ENCODE data around the gene GABRB1.

Gene GABRB1

DNA sequence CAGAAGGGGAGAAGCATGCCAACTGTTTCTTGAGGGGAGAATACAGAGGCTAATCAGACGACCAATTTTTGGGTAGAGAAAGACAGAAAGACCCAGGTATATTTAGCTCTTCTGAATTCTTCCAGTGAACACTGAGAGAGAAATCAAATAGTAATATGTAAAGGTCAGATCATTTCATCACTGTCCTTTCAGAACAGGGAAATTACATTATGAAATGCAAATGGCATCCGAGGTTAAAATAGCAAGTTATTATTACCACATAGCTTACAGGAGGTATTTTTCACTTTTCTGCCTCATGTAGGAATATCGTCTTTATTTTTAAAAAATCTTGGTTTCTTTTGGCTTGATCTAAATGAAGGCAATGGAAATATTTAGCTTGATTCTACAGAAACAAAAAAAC lies 18.0 kb downstream of the GABRB1 start:
- no peak for DNase-seq (ENCODE audit: low read depth)

GRCh38 chr4:47050761-47051725 lies 19.7 kb downstream of the GABRB1 start:
- DNase-seq (ENCODE audit: low read depth) = no peak

- DNase-seq (ENCODE audit: low read depth) = no peak
These were observed 22.1 kb downstream of the GABRB1 start for GRCh38 chr4:47053485-47053884.

DNA sequence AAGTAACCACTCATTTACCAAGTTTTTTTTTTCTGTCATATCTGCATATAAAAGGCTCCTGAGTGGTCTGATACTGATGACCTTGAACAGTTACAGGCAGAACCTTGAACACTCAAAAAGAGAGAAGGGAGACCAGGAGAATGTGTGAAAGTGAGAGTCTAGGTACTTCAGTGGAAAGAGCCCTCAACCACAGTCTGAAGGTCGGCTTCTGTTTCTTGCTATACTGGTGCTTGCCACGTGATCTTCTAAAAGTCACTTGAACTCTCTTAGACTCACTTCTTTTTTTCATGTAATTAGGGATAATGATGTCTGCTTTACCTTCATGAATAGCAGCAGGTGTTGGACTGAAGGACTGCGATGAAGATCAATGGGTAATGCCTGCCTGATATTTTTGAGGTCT lies 22.8 kb downstream of the GABRB1 start:
- DNase-seq (ENCODE audit: low read depth) = no peak

DNA sequence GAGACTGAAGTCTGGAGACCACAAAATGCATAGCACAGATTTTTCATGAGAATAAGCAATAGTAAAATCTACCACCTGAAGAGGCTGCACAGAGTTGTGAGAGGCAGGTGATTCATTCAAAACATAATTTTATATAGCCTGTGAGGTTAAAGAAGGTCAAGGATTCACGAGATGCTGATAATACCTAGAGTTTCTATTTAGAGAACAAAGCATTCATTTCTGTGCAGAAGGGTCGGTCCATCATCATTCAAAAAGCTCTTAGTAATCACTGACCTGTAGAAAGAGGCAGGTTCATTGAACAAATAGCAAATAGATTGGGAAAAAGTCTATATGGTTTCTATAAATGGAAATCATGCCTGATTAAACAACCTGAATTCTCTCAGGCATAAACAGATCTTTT lies 26.6 kb downstream of the GABRB1 start:
- no peak for DNase-seq (ENCODE audit: low read depth)

- no peak for DNase-seq (ENCODE audit: low read depth)
These were observed 29.2 kb downstream of the GABRB1 start for GRCh38 chr4:47060561-47060960.

DNA sequence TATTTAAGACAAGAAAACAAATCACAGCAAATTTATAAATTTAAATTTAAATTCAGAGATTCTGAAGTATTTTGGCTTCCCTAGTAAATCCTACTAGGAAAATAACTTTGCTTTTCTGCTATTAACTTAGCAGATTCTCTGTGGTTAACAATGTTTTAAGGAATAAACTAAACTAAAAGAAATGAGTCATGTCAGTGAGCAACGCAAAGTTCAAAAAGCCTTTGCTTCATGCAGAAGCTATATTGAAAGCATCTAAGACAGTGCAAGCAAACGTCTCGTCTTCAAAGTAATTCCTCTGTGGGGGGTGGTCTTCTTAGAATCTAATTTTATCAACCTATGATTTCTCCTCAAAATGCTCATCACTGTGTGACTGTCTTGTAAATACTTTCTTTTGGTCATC lies 30.1 kb downstream of the GABRB1 start:
- no peak for DNase-seq (ENCODE audit: low read depth)

- DNase-seq (ENCODE audit: low read depth) = no peak
These were observed 33.7 kb downstream of the GABRB1 start for GRCh38 chr4:47065051-47065481.

- DNase-seq (ENCODE audit: low read depth) = no peak
These were observed 37.6 kb downstream of the GABRB1 start for GRCh38 chr4:47068986-47069385.

- DNase-seq (ENCODE audit: low read depth) = no peak
These were observed 40.6 kb downstream of the GABRB1 start for GRCh38 chr4:47071901-47072341.

DNA sequence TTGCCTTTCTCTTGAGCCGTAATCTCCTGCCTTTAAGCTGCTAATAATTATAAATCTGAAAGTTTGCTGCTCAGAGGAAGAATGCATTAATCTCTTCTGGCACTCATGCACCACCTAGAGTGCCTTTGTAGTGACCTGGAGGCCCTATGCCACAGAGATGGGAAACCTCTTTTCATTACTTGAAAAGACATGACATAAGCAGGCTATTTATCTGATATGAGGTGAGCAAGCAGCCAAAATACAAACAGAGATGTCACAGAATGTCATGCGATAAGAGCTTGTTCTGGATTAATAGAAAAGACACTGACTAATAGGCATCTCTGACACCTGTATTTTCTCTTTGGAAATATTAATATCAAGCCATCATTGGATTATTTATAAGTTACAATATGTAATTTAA lies 42.3 kb downstream of the GABRB1 start:
- no peak for DNase-seq (ENCODE audit: low read depth)

DNA sequence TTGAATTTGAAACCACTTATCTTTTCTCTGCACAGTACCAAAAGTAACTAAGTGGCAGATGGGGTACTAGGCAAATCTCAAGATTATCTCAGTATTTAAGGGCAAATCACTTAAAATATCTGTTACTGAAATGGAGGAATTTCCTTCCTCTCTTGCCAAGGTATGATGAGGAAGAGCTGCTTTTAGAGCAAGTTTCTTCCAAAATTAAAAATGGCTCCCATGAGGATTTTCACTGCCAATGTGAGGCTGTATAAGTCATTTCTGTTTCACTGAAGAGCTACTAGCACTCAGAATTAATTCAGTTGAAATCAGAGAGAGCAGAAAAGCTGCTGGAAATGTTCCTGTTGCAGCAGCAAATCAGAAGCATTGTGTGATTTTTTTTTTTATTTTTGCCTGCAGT lies 43.4 kb downstream of the GABRB1 start:
- DNase-seq (ENCODE audit: low read depth) = no peak

- DNase-seq (ENCODE audit: low read depth) = no peak
These were observed 43.9 kb downstream of the GABRB1 start for GRCh38 chr4:47075262-47075661.

- DNase-seq (ENCODE audit: low read depth) = no peak
These were observed 44.6 kb downstream of the GABRB1 start for GRCh38 chr4:47075919-47076318.

DNA sequence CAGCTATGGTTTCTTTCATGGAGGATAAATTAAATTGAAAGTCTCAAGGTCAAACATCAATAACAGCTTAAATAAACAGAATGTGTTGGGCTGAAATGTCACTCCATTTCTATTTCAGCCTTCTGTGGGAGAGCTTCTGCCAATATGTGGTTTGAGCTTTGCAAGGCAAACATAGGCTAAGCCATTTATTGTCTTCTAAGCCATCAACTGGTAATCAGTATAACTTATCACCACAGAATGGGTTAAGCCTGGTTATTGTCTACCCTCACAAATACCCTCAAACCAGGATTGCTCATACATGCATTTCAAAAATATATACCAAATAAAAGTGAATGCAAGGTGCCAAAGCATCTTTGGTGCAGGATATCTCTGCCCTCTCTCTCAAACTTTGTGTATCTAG lies 52.7 kb downstream of the GABRB1 start:
- no peak for DNase-seq (ENCODE audit: low read depth)

DNA sequence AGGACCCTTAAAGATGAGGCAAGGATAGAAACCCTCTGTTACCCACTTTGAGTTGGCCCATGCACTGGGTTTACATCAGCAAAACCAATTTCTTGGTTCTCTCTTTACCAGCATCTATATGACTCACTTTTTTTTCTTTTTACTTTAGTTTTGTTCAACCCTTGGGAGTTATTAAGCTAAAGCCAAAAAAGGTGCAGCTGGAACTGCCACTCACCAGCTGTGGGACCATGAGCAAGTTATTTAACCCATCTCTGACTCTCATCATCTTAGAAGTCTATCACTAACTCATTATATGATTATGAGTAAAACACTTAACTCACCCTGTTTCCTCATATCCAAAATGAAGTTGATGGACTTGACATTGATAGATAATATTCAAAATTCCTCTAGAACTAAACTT lies 53.4 kb downstream of the GABRB1 start:
- DNase-seq (ENCODE audit: low read depth) = no peak

DNA sequence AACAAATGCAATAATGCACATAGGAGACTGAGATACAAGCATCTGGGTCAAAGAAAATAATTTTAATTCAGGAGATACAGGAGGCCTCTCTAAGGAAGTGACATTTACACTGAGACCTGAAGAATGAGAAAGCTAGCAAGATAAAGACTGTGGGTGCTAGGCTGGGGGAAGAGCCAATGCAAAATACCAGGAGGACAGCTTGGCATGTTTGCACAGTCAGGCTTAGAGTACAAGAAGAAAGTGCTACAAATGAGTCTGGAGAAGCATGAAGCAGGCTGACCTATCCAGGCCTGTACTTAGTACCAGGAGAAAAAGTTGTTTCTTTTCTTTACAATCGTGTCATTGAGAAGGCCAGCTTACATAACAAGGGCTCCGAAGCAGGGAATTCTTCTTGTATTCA lies 56.9 kb downstream of the GABRB1 start:
- DNase-seq (ENCODE audit: low read depth) = no peak

DNA sequence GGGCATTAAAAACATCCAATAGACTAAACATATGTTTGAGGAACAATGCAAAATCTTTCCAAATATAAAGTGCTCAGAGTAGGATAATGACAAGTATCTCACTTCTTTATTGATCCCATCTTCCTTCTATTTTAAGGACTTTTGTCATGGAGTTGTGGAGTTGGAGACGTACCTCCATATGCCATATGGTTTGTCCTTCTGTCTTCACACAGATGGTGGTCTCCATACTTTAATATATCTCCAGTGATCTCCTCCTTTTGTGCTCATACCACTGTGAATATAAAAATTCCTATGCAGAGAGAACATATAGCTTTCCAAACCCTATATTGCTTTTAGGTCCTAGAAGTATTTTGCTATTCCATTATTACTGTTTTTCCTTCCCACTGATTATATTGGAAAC lies 64.5 kb downstream of the GABRB1 start:
- DNase-seq (ENCODE audit: low read depth) = no peak

GRCh38 chr4:47101453-47101852 lies 70.1 kb downstream of the GABRB1 start:
- no peak for DNase-seq (ENCODE audit: low read depth)

DNA sequence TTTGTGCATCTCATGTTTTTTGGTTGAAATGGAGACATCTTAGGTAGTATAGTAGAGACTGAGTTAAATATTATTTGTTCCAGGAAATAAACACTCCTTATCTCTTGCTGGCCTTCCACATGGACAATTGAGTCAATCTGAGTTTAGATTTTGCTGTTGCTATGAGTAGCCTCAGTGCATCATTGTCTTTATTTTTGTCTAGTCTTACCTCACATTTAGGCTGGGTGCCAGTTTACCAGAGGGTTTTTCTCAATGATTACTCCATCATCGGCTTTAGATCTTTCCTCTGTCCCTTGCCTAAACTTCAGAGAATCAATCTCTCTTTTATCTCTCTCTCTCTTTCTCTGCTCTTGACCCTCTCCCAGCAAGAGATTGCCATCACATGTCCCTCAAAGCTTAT lies 73.6 kb downstream of the GABRB1 start:
- no peak for DNase-seq (ENCODE audit: low read depth)

GRCh38 chr4:47106561-47106960 lies 75.2 kb downstream of the GABRB1 start:
- DNase-seq (ENCODE audit: low read depth) = no peak

DNA sequence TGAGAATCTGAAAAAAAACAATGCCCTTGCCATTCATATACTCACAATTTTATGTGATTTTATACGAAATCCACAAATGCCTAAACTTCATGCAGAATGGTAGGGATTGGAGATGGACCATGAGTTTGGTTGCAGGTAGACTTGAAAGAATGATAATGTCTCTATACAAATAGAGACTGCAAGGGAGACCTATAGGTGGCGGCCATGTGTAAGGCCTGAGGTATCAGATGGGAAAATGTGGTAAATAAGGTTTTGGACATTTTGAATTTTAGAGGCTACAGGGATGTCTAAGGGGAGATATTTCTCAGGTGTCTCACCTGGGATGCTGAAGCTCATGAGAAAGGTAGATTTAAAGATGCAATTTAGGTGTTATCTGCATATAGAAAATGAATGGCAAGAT lies 78.0 kb downstream of the GABRB1 start:
- DNase-seq (ENCODE audit: low read depth) = no peak

DNA sequence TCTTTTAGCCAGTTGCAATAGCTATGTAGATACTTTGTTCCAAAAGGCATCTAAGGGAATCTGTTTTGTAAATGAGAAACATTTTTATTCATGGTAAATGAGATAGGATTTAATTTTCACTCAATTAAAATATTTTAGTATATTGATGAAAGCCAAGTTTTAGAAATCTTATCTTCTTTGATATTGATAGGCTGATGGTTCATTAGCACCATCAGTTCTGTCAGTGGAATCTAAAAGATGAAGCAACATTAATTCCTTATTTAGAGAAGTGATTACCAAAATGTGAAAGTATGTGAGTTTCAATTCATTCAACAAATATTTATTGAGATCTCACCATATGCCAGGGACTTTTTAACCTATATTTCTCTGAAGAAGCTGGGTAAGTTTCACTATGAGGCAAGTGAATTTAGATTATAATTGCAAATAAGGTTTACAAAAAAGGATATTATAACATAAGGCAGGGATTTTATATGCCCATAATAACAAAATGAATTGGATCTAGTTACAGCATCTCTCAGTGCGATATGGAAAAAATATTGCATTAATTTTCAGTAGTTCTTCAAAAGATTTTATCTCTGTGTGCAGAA lies 79.3 kb downstream of the GABRB1 start:
- DNase-seq (ENCODE audit: low read depth) = no peak
